Liver (tissue), 9 donors: ENCODE results near the gene CNIH1. TPM values are rescaled to one million over a fixed set of nuclear protein-coding genes. Genes with fewer than 3 reads are reported as not detected.
"Not testable (repeated sequence)": the region's sequence is repeated elsewhere in the genome, so short reads cannot be mapped to it uniquely, and the experiment has no call there.

Experiments used
- DNase-seq: peaks from one replicate; pipeline ENCODE4 v3.0.0-alpha.2; 2017; ENCODE audit warnings: low spot score
- H3K27ac ChIP-seq, 2 donors: one replicate each; pipeline ENCODE4 v1.7.0; 2013; ENCODE audit warnings: inconsistent platforms in 2 of 2, low read length in 2 of 2, control low read depth in 1 of 2, low read depth in 1 of 2, mild to moderate bottlenecking in 1 of 2
- H3K27me3 ChIP-seq, 4 donors: one replicate each; pipeline versions ENCODE4 v1.6.1 to v1.7.0; 2013; ENCODE audit warnings: low read length in 3 of 4, inconsistent platforms in 1 of 4, mild to moderate bottlenecking in 1 of 4, moderate library complexity in 1 of 4; ENCODE audit not compliant: control insufficient read depth in 4 of 4, insufficient read depth in 4 of 4
- H3K36me3 ChIP-seq, 4 donors: one replicate each; pipeline versions ENCODE4 v1.6.1 to v1.7.0; 2013; ENCODE audit warnings: low read length in 3 of 4, mild to moderate bottlenecking in 3 of 4, low read depth in 1 of 4, moderate library complexity in 1 of 4; ENCODE audit not compliant: control insufficient read depth in 4 of 4, insufficient read depth in 3 of 4
- H3K4me1 ChIP-seq, 4 donors: one replicate each; pipeline versions ENCODE4 v1.6.1 to v1.7.0; 2013; ENCODE audit warnings: low read length in 3 of 4, mild to moderate bottlenecking in 3 of 4, moderate library complexity in 1 of 4; ENCODE audit not compliant: control insufficient read depth in 4 of 4, insufficient read depth in 4 of 4
- H3K4me3 ChIP-seq, 3 donors: one replicate each; pipeline versions ENCODE4 v1.6.1 to v1.7.0; 2013; ENCODE audit warnings: low read length in 3 of 3, control low read depth in 1 of 3, low read depth in 1 of 3, mild to moderate bottlenecking in 1 of 3
- H3K9ac ChIP-seq, 2 donors: one replicate each; pipeline ENCODE4 v1.7.0; 2013; ENCODE audit warnings: low read length in 2 of 2, mild to moderate bottlenecking in 2 of 2, moderate library complexity in 2 of 2, control low read depth in 1 of 2, low read depth in 1 of 2
- H3K9me3 ChIP-seq, 4 donors: one replicate each; pipeline versions ENCODE4 v1.6.1 to v1.7.0; 2013; ENCODE audit warnings: low read length in 3 of 4; ENCODE audit not compliant: control insufficient read depth in 4 of 4
- ATF3 ChIP-seq: IDR thresholded peaks from 2 replicates; pipeline ENCODE4 v1.6.1; 2016; ENCODE audit warnings: antibody characterized with exemption
- CTCF ChIP-seq: fragments of 150-350 bp; IDR thresholded peaks from 2 replicates; pipeline ENCODE4 v1.5.1; 2017; ENCODE audit warnings: improper control_type of control experiment, low read depth, low read length; ENCODE audit not compliant: missing input control
- EGR1 ChIP-seq, 2 donors: IDR thresholded peaks; 2 replicates each; pipeline ENCODE4 v1.6.1; 2016 to 2018; ENCODE audit warnings: antibody characterized with exemption in 2 of 2, low read depth in 2 of 2
- FOXA1 ChIP-seq: IDR thresholded peaks from 2 replicates; pipeline ENCODE4 v1.6.1; 2016; ENCODE audit warnings: antibody characterized with exemption
- FOXA2 ChIP-seq: IDR thresholded peaks from 2 replicates; pipeline ENCODE4 v1.6.1; 2016; ENCODE audit warnings: antibody characterized with exemption
- HNF4A ChIP-seq, 2 donors: conservative IDR thresholded peaks; 2 replicates each; pipeline ENCODE4 v1.6.1; 2016; ENCODE audit warnings: antibody characterized with exemption in 2 of 2, mild to moderate bottlenecking in 2 of 2
- HNF4G ChIP-seq: IDR thresholded peaks from 2 replicates; pipeline ENCODE4 v1.6.1; 2016; ENCODE audit warnings: antibody characterized with exemption
- JUND ChIP-seq, 2 donors: IDR thresholded peaks; 2 replicates each; pipeline ENCODE4 v1.6.1; 2016; ENCODE audit warnings: antibody characterized with exemption in 2 of 2
- MAX ChIP-seq: IDR thresholded peaks from 2 replicates; pipeline ENCODE4 v1.6.1; 2016; ENCODE audit warnings: antibody characterized with exemption
- NR2F2 ChIP-seq: IDR thresholded peaks from 2 replicates; pipeline ENCODE4 v1.6.1; 2016; ENCODE audit warnings: antibody characterized with exemption
- RAD21 ChIP-seq, 2 donors: IDR thresholded peaks; 2 replicates each; pipeline ENCODE4 v1.6.1; 2016; ENCODE audit warnings: antibody characterized with exemption in 2 of 2, mild to moderate bottlenecking in 2 of 2
- RXRA ChIP-seq, 2 donors: IDR thresholded peaks; 2 replicates each; pipeline ENCODE4 v1.6.1; 2017 to 2018; ENCODE audit warnings: antibody characterized with exemption in 2 of 2, mild to moderate bottlenecking in 1 of 2
- YY1 ChIP-seq: IDR thresholded peaks from 2 replicates; pipeline ENCODE4 v1.6.1; 2016; ENCODE audit warnings: antibody characterized with exemption, mild to moderate bottlenecking
- ZBTB33 ChIP-seq: IDR thresholded peaks from 2 replicates; pipeline ENCODE4 v1.6.1; 2016; ENCODE audit warnings: antibody characterized with exemption
- WGBS: extraction: QIAGEN DNeasy Blood & Tissue Kit; methylation state at CpG from one replicate; pipeline ENCODE4 v1.1.7; 2013; 5-methylcytosine and 5-hydroxymethylcytosine counted together
- polyA plus RNA-seq, 2 donors: library from polyadenylated mRNA; stranded (reverse) in 1 of 2; unstranded in 1 of 2; fragments of 200-250 nt in 1 of 2; fragments of >200 nt in 1 of 2; fragmentation: Nextera tagmentation in 1 of 2; extraction: Ambion mirVana in 1 of 2; gene quantifications; one replicate each; pipeline versions ENCODE4 v1.2.1 to v1.2.3, GENCODE V29; 2013 to 2015
- total RNA-seq, 2 donors: library from RNA; depleted of rRNA; stranded (reverse); fragments of >200 nt; gene quantifications; one replicate each; pipeline ENCODE4 v1.2.3, GENCODE V29; 2014
- donor health status: healthy.
- donor health status: healthy.
- donor health status: healthy.
- donor health status: healthy.
- donor health status: healthy.

CNIH1 gene
- total and polyA plus RNA-seq, 4 donors: 33.9 to 193 (median 116) TPM

GRCh38 chr14:54455363-54455762, 14.2 kb upstream of the CNIH1 start:
- Histone ChIP-seq H3K4me1 (peaks cover 0 to 5% (median 2%) of the 10 kb centered on the region in 4 donors), H3K9me3 (no peaks in the 10 kb centered on the region), H3K36me3 (no peaks in the 10 kb centered on the region), H3K9ac (no peak overlapping the region), H3K4me3 (no peak overlapping the region), H3K27me3 (no peaks in the 10 kb centered on the region), H3K27ac (no peak overlapping the region)
- WGBS: 34% methylated on average over 1 of the region's 1 CpG
- TF ChIP-seq MAX: no peak
- peak; percentile 60 for TF ChIP-seq YY1
- no peak for DNase-seq

GRCh38 chr14:54453990-54454389, 12.8 kb upstream of the CNIH1 start:
- not testable (repeated sequence) for H3K27ac ChIP-seq, H3K9me3 ChIP-seq, H3K4me3 ChIP-seq, H3K27me3 ChIP-seq, H3K4me1 ChIP-seq, H3K36me3 ChIP-seq, DNase-seq, H3K9ac ChIP-seq
- WGBS: 95% methylated on average over 5 of the region's 5 CpGs

- no peak overlapping the region for H3K4me3 ChIP-seq
- no peak overlapping the region for H3K9ac ChIP-seq
- TF ChIP-seq HNF4G (no peak), JUND (IDR thresholded peaks at IDR 0.05) (no peak), NR2F2 (no peak), FOXA1 (no peak), HNF4A (conservative IDR thresholded peaks at IDR 0.05) (no peak), RXRA (IDR thresholded peaks at IDR 0.05) (no peak)
- H3K36me3 ChIP-seq: no peaks in the 10 kb centered on the region
- peaks cover 0 to 2% (median 0%) of the 10 kb centered on the region in 4 donors for H3K4me1 ChIP-seq
- H3K9me3 ChIP-seq: no peaks in the 10 kb centered on the region
- H3K27me3 ChIP-seq: no peaks in the 10 kb centered on the region
- DNase-seq: no peak
- WGBS: 96% methylated on average over 3 of the region's 3 CpGs
- no peak overlapping the region for H3K27ac ChIP-seq
Measured at GRCh38 chr14:54453252-54453651, 12.1 kb upstream of the CNIH1 start.

- Histone ChIP-seq H3K9me3 (no peaks in the 10 kb centered on the region), H3K27me3 (no peaks in the 10 kb centered on the region), H3K27ac (no peak overlapping the region), H3K36me3 (no peaks in the 10 kb centered on the region), H3K4me1 (peaks cover 0 to 4% (median 2%) of the 10 kb centered on the region in 4 donors), H3K4me3 (no peak overlapping the region), H3K9ac (no peak overlapping the region)
- TF ChIP-seq ZBTB33 (no peak), HNF4A (conservative IDR thresholded peaks at IDR 0.05) (no peak), ATF3 (no peak), NR2F2 (no peak), HNF4G (no peak), RXRA (IDR thresholded peaks at IDR 0.05) (no peak), RAD21 (IDR thresholded peaks at IDR 0.05) (no peak), FOXA2 (no peak), CTCF (no peak), EGR1 (IDR thresholded peaks at IDR 0.05; ENCODE audit: low read depth in 2 of 2) (no peak), FOXA1 (no peak)
- DNase-seq: no peak
- WGBS: 84% methylated on average over 3 of the region's 3 CpGs
Measured at GRCh38 chr14:54451961-54452360, 10.8 kb upstream of the CNIH1 start.
